Coronary artery (tissue), 2 donors: ENCODE measurements around the gene FHOD1.
A peak's percentile ranks its signal among the peaks of the same experiment; 100 is the strongest.

Experiments
- DNase-seq: peaks from one replicate; pipeline ENCODE4 v3.0.0-alpha.2; 2017; ENCODE audit warnings: low spot score
- H3K27ac ChIP-seq, 2 donors: fragments of 200-600 bp; sonication (generic); one replicate each; pipeline ENCODE4 v1.5.1; 2016 to 2019
- H3K4me3 ChIP-seq: fragments of 200-600 bp; sonication (generic); 2 replicates; pipeline ENCODE4 v1.5.1; 2016; ENCODE audit warnings: mild to moderate bottlenecking, moderate library complexity
- TF ChIP-seq, protein P1 (sequence below): fragments of 200-600 bp; sonication (generic); IDR thresholded peaks from one replicate; pipeline ENCODE4 v1.5.1; 2019; ENCODE audit warnings: antibody characterized with exemption

Gene FHOD1

DNA sequence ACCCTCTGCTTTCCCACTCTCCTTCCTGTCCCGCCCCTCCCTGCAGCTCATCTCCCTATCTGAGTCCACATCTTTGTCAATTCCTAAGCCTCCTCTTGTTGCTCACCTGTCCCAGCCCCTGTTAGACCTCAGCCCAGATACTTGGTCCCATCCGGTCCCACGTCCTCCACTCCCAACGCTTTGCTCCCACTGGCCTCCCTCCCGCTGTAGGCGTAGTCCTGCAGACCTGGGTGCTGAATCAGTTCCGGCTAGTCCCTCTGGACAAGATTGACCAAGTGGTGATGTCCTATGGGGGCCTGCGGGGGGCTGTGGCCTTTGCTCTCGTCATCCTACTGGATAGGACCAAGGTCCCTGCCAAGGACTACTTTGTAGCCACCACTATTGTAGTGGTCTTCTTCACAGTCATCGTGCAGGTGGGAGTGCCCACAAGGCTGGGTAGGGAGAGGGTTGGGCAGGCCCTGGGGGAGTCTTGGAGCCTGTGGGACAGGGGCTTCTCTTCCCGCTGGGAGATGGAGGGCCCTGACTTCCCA, 9.5 kb upstream of the FHOD1 start:
- DNase-seq: no peak
- H3K27ac ChIP-seq: no peak overlapping the region
- TF ChIP-seq, protein P1, sequence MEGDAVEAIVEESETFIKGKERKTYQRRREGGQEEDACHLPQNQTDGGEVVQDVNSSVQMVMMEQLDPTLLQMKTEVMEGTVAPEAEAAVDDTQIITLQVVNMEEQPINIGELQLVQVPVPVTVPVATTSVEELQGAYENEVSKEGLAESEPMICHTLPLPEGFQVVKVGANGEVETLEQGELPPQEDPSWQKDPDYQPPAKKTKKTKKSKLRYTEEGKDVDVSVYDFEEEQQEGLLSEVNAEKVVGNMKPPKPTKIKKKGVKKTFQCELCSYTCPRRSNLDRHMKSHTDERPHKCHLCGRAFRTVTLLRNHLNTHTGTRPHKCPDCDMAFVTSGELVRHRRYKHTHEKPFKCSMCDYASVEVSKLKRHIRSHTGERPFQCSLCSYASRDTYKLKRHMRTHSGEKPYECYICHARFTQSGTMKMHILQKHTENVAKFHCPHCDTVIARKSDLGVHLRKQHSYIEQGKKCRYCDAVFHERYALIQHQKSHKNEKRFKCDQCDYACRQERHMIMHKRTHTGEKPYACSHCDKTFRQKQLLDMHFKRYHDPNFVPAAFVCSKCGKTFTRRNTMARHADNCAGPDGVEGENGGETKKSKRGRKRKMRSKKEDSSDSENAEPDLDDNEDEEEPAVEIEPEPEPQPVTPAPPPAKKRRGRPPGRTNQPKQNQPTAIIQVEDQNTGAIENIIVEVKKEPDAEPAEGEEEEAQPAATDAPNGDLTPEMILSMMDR: no peak
- H3K4me3 ChIP-seq: no peak overlapping the region

DNA sequence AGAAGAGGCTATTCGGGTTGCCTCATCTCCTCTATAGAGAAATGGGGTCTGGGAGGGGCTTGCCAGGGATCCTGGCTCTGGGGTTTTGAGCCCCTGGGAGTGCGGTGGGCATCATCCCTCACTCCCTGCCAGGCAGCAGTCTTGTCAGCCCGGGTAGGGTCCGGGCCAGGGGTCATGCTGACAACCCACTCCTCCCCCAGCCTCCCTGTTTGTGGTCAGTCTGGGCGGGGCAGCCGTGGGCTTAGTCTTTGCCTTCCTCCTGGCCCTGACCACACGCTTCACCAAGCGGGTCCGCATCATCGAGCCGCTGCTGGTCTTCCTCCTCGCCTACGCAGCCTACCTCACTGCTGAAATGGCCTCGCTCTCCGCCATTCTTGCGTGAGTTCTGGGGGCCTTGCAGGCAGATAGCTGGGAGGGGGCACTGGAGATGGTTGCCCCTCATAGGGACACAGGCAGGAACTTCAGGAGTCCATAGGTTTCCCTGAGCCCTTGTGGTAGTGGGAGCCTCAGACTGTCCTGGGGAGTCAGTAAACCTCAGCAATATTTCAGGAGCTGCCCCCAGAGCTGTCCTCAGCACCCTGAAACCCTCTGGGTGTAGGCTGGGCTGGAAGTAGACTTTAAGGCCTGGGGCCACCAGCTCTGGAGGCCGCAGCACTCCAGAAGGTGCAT, 8.4 kb upstream of the FHOD1 start:
- no peak overlapping the region for H3K27ac ChIP-seq
- TF ChIP-seq, protein P1: no peak
- no peak for DNase-seq
- H3K4me3 ChIP-seq: no peak overlapping the region

- TF ChIP-seq, protein P1: no peak
Observed at GRCh38 chr16:67254801-67255552, 7.7 kb upstream of the FHOD1 start.

DNA sequence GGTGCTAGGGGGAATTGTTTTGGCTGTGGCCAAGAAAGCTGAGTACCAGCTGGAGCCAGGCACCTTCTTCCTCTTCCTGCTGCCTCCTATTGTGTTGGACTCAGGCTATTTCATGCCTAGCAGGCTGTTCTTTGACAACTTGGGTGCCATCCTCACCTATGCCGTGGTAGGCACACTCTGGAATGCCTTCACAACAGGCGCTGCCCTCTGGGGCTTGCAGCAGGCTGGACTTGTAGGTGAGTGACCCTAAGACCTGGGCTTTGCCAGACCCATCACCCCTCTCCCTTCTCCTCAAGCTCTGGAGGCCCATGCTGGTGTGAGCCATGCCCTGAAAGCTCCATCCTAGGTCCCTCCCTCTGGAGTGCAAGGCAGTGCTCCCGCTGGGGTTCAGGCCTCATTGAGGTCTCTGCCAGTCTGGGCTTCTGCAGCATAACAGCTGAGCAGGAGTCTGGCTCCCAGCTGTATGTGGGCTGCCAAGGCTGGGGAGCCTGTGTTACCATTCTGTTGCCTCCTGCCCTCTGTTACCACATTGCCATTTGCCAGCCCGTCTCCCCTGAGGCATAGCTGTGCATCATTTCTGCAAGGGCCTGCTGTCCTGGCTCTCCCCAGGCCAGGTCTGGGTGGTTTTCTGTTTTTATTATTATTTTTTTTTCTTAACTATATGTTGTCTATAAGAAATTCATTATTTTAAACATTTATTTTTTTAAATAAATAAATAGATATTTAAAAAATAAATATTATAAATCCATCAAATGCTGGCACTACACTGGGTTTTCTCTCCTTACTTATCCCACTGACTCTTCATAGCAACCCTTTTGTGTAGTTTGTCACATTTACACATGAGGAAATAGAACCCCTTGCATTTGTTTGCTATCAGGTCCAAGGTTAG, 5.6 kb upstream of the FHOD1 start:
- no peak for DNase-seq
- TF ChIP-seq, protein P1: no peak
- no peak overlapping the region for H3K27ac ChIP-seq
- H3K4me3 ChIP-seq: no peak overlapping the region

More at GRCh38 chr16:67254801-67255552, 7.7 kb upstream of the FHOD1 start:
- Histone ChIP-seq H3K27ac (no peak overlapping the region), H3K4me3 (no peak overlapping the region)
- no peak for DNase-seq

DNA sequence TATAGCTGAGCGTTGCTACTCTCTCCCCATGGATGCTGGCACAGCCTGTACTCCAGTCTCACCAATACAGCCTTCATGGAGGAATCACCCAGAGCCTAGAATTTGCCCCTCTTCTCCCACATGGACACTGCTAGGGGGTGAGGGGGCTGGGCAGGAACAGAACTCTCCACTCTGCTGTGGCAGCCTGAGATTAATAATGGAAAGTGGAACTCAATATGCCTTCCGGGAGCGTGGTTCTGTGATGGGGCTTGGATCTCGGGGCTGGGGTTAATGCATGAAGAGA, 2.7 kb upstream of the FHOD1 start:
- DNase-seq: no peak
- H3K4me3 ChIP-seq: no peak overlapping the region

DNA sequence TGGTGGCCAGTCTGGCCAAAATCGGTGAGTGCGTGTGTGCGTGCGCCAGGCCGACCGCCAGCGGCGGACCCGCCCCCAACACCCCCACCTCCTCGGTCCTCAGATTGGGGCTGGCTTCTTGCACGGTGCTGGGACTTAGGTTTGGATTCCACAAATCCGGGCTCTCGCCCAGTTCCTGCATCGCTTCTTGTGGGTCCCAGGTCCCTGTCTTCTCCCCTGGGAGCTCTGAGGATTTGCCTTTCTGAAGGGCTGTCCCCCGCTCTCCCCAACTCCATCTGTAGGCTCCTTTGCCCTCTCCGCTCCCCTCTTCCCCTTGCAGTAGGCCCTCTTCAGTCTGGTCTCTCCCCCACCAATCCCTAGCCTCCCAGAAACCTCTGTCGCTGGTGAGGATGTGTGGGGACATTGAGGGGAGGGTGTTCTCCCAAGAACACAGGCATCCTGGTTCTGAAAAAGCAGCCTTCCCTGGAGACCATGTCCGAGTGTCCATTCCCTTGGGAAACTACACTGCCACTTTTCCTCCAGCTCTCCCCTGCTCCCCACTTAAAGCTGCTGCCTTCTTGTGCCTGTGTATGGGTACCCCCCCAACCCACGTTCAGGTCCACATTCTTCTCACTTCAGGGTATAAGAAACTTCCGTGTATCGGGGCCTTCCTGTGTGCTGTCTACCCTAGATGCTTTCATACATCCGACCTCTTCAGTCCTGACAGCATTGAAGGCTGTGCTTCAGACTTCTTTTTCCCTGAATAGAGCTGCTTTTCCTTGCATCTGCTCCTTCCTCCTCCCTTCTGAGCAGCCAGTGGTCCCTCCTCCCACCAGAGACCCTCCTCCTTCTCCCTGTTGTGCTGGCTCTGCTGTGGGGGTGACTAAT, 2.1 kb upstream of the FHOD1 start:
- Histone ChIP-seq H3K4me3 (peak overlapping the region; percentile 86), H3K27ac (no peak overlapping the region)
- no peak for DNase-seq
- TF ChIP-seq, protein P1: no peak

More for the DNA sequence above, 2.7 kb upstream of the FHOD1 start:
- H3K27ac ChIP-seq: no peak overlapping the region
- TF ChIP-seq, protein P1: no peak
